Thyroid gland (tissue), 4 donors: Measurements from ENCODE around the gene ACTR3C. TPM values are rescaled to one million over a fixed set of nuclear protein-coding genes. Genes with fewer than 3 reads are reported as not detected.

Experiments used
- DNase-seq, 2 donors: peaks; one replicate each; pipeline ENCODE4 v3.0.0-alpha.2; 2019
- H3K27ac ChIP-seq, 3 donors: fragments of 200-600 bp; sonication (generic); 1 replicate in 2 of 3; 2 replicates in 1 of 3; pipeline ENCODE4 v1.5.1; 2016 to 2019; ENCODE audit warnings: mild to moderate bottlenecking in 1 of 3, moderate library complexity in 1 of 3
- H3K27me3 ChIP-seq: fragments of 200-600 bp; sonication (generic); one replicate; pipeline ENCODE4 v1.5.1; 2019
- H3K36me3 ChIP-seq, 2 donors: fragments of 200-600 bp; sonication (generic); one replicate each; pipeline ENCODE4 v1.5.1; 2016 to 2019
- H3K4me1 ChIP-seq, 2 donors: fragments of 200-600 bp; sonication (generic); one replicate each; pipeline ENCODE4 v1.5.1; 2017 to 2019
- H3K4me3 ChIP-seq, 3 donors: fragments of 200-600 bp; sonication (generic); replicated peaks in 1 of 3; 1 replicate in 2 of 3; 2 replicates in 1 of 3; pipeline ENCODE4 v1.5.1; 2016; ENCODE audit warnings: mild to moderate bottlenecking in 1 of 3
- H3K9me3 ChIP-seq: fragments of 200-600 bp; sonication (generic); one replicate; pipeline ENCODE4 v1.5.1; 2017
- CTCF ChIP-seq, 6 experiments: fragments of 200-600 bp in 3 of 6; fragments of 450-650 bp in 3 of 6; sonication (generic) in 3 of 6; IDR thresholded peaks; one replicate each; pipeline ENCODE4 v1.5.1; 2016 to 2019; ENCODE audit warnings: antibody characterized with exemption in 6 of 6, mild to moderate bottlenecking in 2 of 6, inconsistent platforms in 1 of 6, moderate library complexity in 1 of 6
- POLR2A ChIP-seq, 2 donors: fragments of 450-650 bp; IDR thresholded peaks; one replicate each; pipeline ENCODE4 v1.6.1; 2017; ENCODE audit warnings: antibody characterized with exemption in 2 of 2, mild to moderate bottlenecking in 2 of 2, moderate library complexity in 1 of 2
- WGBS, 2 donors: methylation state at CpG; one replicate each; pipeline ENCODE4 v1.1.5; 2017; 5-methylcytosine and 5-hydroxymethylcytosine counted together
- intact Hi-C: fragments of 100-400 bp; cut with DNase I; formaldehyde crosslinking; loops from one replicate; pipeline ENCODE4 v1.15.1; 2023
- total RNA-seq, 4 donors: library from RNA; depleted of rRNA; stranded (reverse); fragments of >200 nt; gene quantifications; one replicate each; pipeline ENCODE4 v1.2.3, GENCODE V29; 2016

The ACTR3C gene
- total RNA-seq, 4 donors from 2014 or later, result 11.7 to 34.8 (median 23.0) TPM

- TF ChIP-seq POLR2A (IDR thresholded peaks at IDR 0.05) (no peak), CTCF (IDR thresholded peaks at IDR 0.05) (no peak)
- H3K9me3 ChIP-seq, result no peaks in the 10 kb centered on the region
- intact Hi-C loops, result no loop called here
- no peaks in the 10 kb centered on the region for H3K27me3 ChIP-seq
- H3K4me1 ChIP-seq, result peaks cover 13 to 31% of the 10 kb centered on the region in 2 donors
- DNase-seq, result no peak
- H3K4me3 ChIP-seq, result no peak overlapping the region
- 93 to 94% methylated on average over 4 of the region's 4 CpGs for WGBS, 2 donors
- no peak overlapping the region for H3K27ac ChIP-seq
- H3K36me3 ChIP-seq, result no peaks in the 10 kb centered on the region
Observed at GRCh38 chr7:150326657-150327268, 3.4 kb upstream of the ACTR3C start.

- DNase-seq, result no peak
- TF ChIP-seq CTCF (IDR thresholded peaks at IDR 0.05) (no peak), POLR2A (IDR thresholded peaks at IDR 0.05) (no peak)
- H3K27ac ChIP-seq, result no peak overlapping the region
Observed at GRCh38 chr7:150325901-150326300, 2.6 kb upstream of the ACTR3C start.

GRCh38 chr7:150325110-150325611 is 1.8 kb upstream of the ACTR3C start:
- H3K4me3 ChIP-seq, result no peak overlapping the region
- peaks cover 13 to 31% of the 10 kb centered on the region in 2 donors for H3K4me1 ChIP-seq
- DNase-seq, result peak in 1 of 2 donors; percentile 44
- no peaks in the 10 kb centered on the region for H3K9me3 ChIP-seq
- intact Hi-C loops, result no loop called here
- no peaks in the 10 kb centered on the region for H3K27me3 ChIP-seq
- peak overlapping the region in 2 of 3 donors; percentile 36 to 90 for H3K27ac ChIP-seq
- WGBS, 2 donors, result 90 to 91% methylated on average over 9 to 10 of the region's 10 CpGs
- TF ChIP-seq CTCF (IDR thresholded peaks at IDR 0.05), result no peak
- no peak for TF ChIP-seq POLR2A (IDR thresholded peaks at IDR 0.05)
- H3K36me3 ChIP-seq, result no peaks in the 10 kb centered on the region

More at GRCh38 chr7:150325901-150326300, 2.6 kb upstream of the ACTR3C start:
- Histone ChIP-seq H3K9me3 (no peaks in the 10 kb centered on the region), H3K4me3 (no peak overlapping the region), H3K4me1 (peaks cover 13 to 31% of the 10 kb centered on the region in 2 donors), H3K27me3 (no peaks in the 10 kb centered on the region), H3K36me3 (no peaks in the 10 kb centered on the region)
- intact Hi-C loops, result no loop called here
- 88 to 97% methylated on average over 6 of the region's 6 CpGs for WGBS, 2 donors

- H3K27ac ChIP-seq, result peak overlapping the region in 2 of 3 donors; percentile 90 to 96
- H3K27me3 ChIP-seq, result no peaks in the 10 kb centered on the region
- H3K36me3 ChIP-seq, result no peaks in the 10 kb centered on the region
- DNase-seq, result peak in 1 of 2 donors; percentile 17
- H3K4me3 ChIP-seq, result no peak overlapping the region
- intact Hi-C loops, result no loop called here
- peaks cover 13 to 31% of the 10 kb centered on the region in 2 donors for H3K4me1 ChIP-seq
- TF ChIP-seq CTCF (IDR thresholded peaks at IDR 0.05) (no peak), POLR2A (IDR thresholded peaks at IDR 0.05) (no peak)
- 66 to 69% methylated on average over 12 of the region's 12 CpGs for WGBS, 2 donors
- H3K9me3 ChIP-seq, result no peaks in the 10 kb centered on the region
Observed at GRCh38 chr7:150324373-150324961, 1.1 kb upstream of the ACTR3C start.
